ENCODE results near the gene GCK. TPM values are rescaled to one million over a fixed set of nuclear protein-coding genes. Genes with fewer than 3 reads are reported as not detected.

The GCK gene
- total and polyA plus RNA-seq, 5 donors from 2014 or later: 0.47 to 1.2 (median 0.57) TPM; not detected in 1

GRCh38 chr7:44117801-44118429, 71.3 kb downstream of the GCK start:
- Mint-ChIP-seq H3K27me3 (no peaks in the 10 kb centered on the region), H3K9me3 (peaks cover 0 to 1% (median 0%) of the 10 kb centered on the region in 7 donors), H3K36me3 (peaks cover 24% of the 10 kb centered on the region), H3K4me1 (peaks cover 5 to 32% (median 11%) of the 10 kb centered on the region in 4 donors), H3K27ac (peak overlapping the region in 1 of 3 donors; percentile 67), H3K4me3 (no peak overlapping the region)
- Histone ChIP-seq H3K36me3 (ENCODE audit: control insufficient read depth, insufficient read depth, low read length) (peaks cover 22% of the 10 kb centered on the region), H3K9me3 (ENCODE audit: control insufficient read depth in 2 of 2, low read length in 2 of 2) (no peaks in the 10 kb centered on the region), H3K4me1 (ENCODE audit: control insufficient read depth, insufficient read depth, low read length, poor library complexity, severe bottlenecking) (peaks cover 9% of the 10 kb centered on the region), H3K27ac (ENCODE audit: insufficient read depth, low read length, poor library complexity, severe bottlenecking) (no peak overlapping the region), H3K4me3 (ENCODE audit: low read depth, low read length) (no peak overlapping the region), H3K27me3 (ENCODE audit: control insufficient read depth, insufficient read depth, low read length) (no peaks in the 10 kb centered on the region)
- DNase-seq (no peak), ATAC-seq (ENCODE audit: low read depth in 2 of 2) (no peak)

- ATAC-seq (ENCODE audit: low read depth in 2 of 2): no peak
- Mint-ChIP-seq H3K27ac (peak overlapping the region in 1 of 3 donors; percentile 71), H3K4me1 (peaks cover 0 to 24% (median 4%) of the 10 kb centered on the region in 4 donors), H3K36me3 (peaks cover 24% of the 10 kb centered on the region), H3K4me3 (no peak overlapping the region), H3K9me3 (no peaks in the 10 kb centered on the region), H3K27me3 (no peaks in the 10 kb centered on the region)
- Histone ChIP-seq H3K27me3 (ENCODE audit: control insufficient read depth, insufficient read depth, low read length) (no peaks in the 10 kb centered on the region), H3K9me3 (ENCODE audit: control insufficient read depth in 2 of 2, low read length in 2 of 2) (no peaks in the 10 kb centered on the region), H3K4me3 (ENCODE audit: low read depth, low read length) (no peak overlapping the region), H3K36me3 (ENCODE audit: control insufficient read depth, insufficient read depth, low read length) (peaks cover 22% of the 10 kb centered on the region), H3K4me1 (ENCODE audit: control insufficient read depth, insufficient read depth, low read length, poor library complexity, severe bottlenecking) (peaks cover under 1% of the 10 kb centered on the region), H3K27ac (ENCODE audit: insufficient read depth, low read length, poor library complexity, severe bottlenecking) (no peak overlapping the region)
- DNase-seq: no peak
These were observed 72.2 kb downstream of the GCK start for GRCh38 chr7:44116789-44117666.

GRCh38 chr7:44116087-44116788, 73.0 kb downstream of the GCK start:
- Histone ChIP-seq H3K36me3 (ENCODE audit: control insufficient read depth, insufficient read depth, low read length) (peaks cover 22% of the 10 kb centered on the region), H3K9me3 (ENCODE audit: control insufficient read depth in 2 of 2, low read length in 2 of 2) (no peaks in the 10 kb centered on the region), H3K27me3 (ENCODE audit: control insufficient read depth, insufficient read depth, low read length) (no peaks in the 10 kb centered on the region), H3K27ac (ENCODE audit: insufficient read depth, low read length, poor library complexity, severe bottlenecking) (no peak overlapping the region), H3K4me1 (ENCODE audit: control insufficient read depth, insufficient read depth, low read length, poor library complexity, severe bottlenecking) (no peaks in the 10 kb centered on the region), H3K4me3 (ENCODE audit: low read depth, low read length) (no peak overlapping the region)
- DNase-seq (no peak), ATAC-seq (ENCODE audit: low read depth in 2 of 2) (no peak)
- H3K4me3 Mint-ChIP-seq: no peak overlapping the region
- no peak overlapping the region for H3K27ac Mint-ChIP-seq
- H3K27me3 Mint-ChIP-seq: no peaks in the 10 kb centered on the region
- peaks cover 0 to 23% (median 3%) of the 10 kb centered on the region in 4 donors for H3K4me1 Mint-ChIP-seq
- H3K9me3 Mint-ChIP-seq: no peaks in the 10 kb centered on the region
- peaks cover 24% of the 10 kb centered on the region for H3K36me3 Mint-ChIP-seq

GRCh38 chr7:44114586-44115310, 74.5 kb downstream of the GCK start:
- H3K27ac ChIP-seq (ENCODE audit: insufficient read depth, low read length, poor library complexity, severe bottlenecking): no peak overlapping the region
- Mint-ChIP-seq H3K4me3 (no peak overlapping the region), H3K27me3 (no peaks in the 10 kb centered on the region), H3K9me3 (no peaks in the 10 kb centered on the region), H3K36me3 (peaks cover 10% of the 10 kb centered on the region), H3K27ac (no peak overlapping the region), H3K4me1 (peaks cover 0 to 8% (median 0%) of the 10 kb centered on the region in 4 donors)
- H3K27me3 ChIP-seq (ENCODE audit: control insufficient read depth, insufficient read depth, low read length): no peaks in the 10 kb centered on the region
- ATAC-seq (ENCODE audit: low read depth in 2 of 2) (no peak), DNase-seq (no peak)
- no peak overlapping the region for H3K4me3 ChIP-seq (ENCODE audit: low read depth, low read length)
- H3K9me3 ChIP-seq (ENCODE audit: control insufficient read depth in 2 of 2, low read length in 2 of 2): no peaks in the 10 kb centered on the region
- no peaks in the 10 kb centered on the region for H3K4me1 ChIP-seq (ENCODE audit: control insufficient read depth, insufficient read depth, low read length, poor library complexity, severe bottlenecking)
- H3K36me3 ChIP-seq (ENCODE audit: control insufficient read depth, insufficient read depth, low read length): peaks cover 10% of the 10 kb centered on the region

- no peak for DNase-seq
- no peaks in the 10 kb centered on the region for H3K27me3 ChIP-seq (ENCODE audit: control insufficient read depth, insufficient read depth, low read length)
- H3K9me3 Mint-ChIP-seq: no peaks in the 10 kb centered on the region
- ATAC-seq (ENCODE audit: low read depth in 2 of 2): no peak
- H3K27ac ChIP-seq (ENCODE audit: insufficient read depth, low read length, poor library complexity, severe bottlenecking): no peak overlapping the region
- H3K4me1 ChIP-seq (ENCODE audit: control insufficient read depth, insufficient read depth, low read length, poor library complexity, severe bottlenecking): no peaks in the 10 kb centered on the region
- H3K36me3 Mint-ChIP-seq: peaks cover 5% of the 10 kb centered on the region
- no peaks in the 10 kb centered on the region for H3K9me3 ChIP-seq (ENCODE audit: control insufficient read depth in 2 of 2, low read length in 2 of 2)
- no peaks in the 10 kb centered on the region for H3K4me1 Mint-ChIP-seq
- H3K4me3 ChIP-seq (ENCODE audit: low read depth, low read length): no peak overlapping the region
- no peak overlapping the region for H3K27ac Mint-ChIP-seq
- no peak overlapping the region for H3K4me3 Mint-ChIP-seq
- H3K27me3 Mint-ChIP-seq: no peaks in the 10 kb centered on the region
- H3K36me3 ChIP-seq (ENCODE audit: control insufficient read depth, insufficient read depth, low read length): peaks cover 6% of the 10 kb centered on the region
These were observed 75.4 kb downstream of the GCK start for GRCh38 chr7:44113764-44114354.

- Histone ChIP-seq H3K36me3 (ENCODE audit: control insufficient read depth, insufficient read depth, low read length) (peaks cover 5% of the 10 kb centered on the region), H3K9me3 (ENCODE audit: control insufficient read depth in 2 of 2, low read length in 2 of 2) (no peaks in the 10 kb centered on the region), H3K27me3 (ENCODE audit: control insufficient read depth, insufficient read depth, low read length) (no peaks in the 10 kb centered on the region), H3K27ac (ENCODE audit: insufficient read depth, low read length, poor library complexity, severe bottlenecking) (no peak overlapping the region), H3K4me1 (ENCODE audit: control insufficient read depth, insufficient read depth, low read length, poor library complexity, severe bottlenecking) (no peaks in the 10 kb centered on the region), H3K4me3 (ENCODE audit: low read depth, low read length) (no peak overlapping the region)
- Mint-ChIP-seq H3K4me1 (no peaks in the 10 kb centered on the region), H3K27ac (no peak overlapping the region), H3K27me3 (no peaks in the 10 kb centered on the region), H3K9me3 (no peaks in the 10 kb centered on the region), H3K4me3 (peak overlapping the region in 1 of 4 donors; percentile 47), H3K36me3 (peaks cover 3% of the 10 kb centered on the region)
- ATAC-seq (ENCODE audit: low read depth in 2 of 2) (no peak), DNase-seq (no peak)
These were observed 76.1 kb downstream of the GCK start for GRCh38 chr7:44112997-44113763.
